DMS 273 (cell line): ENCODE data around the gene TMEM100.
A peak's percentile ranks its signal among the peaks of the same experiment; 100 is the strongest.
"Not testable (repeated sequence)": the region's sequence is repeated elsewhere in the genome, so short reads cannot be mapped to it uniquely, and the experiment has no call there.

Experiments used
- DNase-seq: peaks from one replicate; lab custom pipeline; 2025; ENCODE audit not compliant: unreplicated experiment; lab: John Stamatoyannopoulos, UW

The TMEM100 gene

GRCh38 chr17:55690105-55690508 is 32.6 kb downstream of the TMEM100 start:
- DNase-seq: peak; percentile 34

GRCh38 chr17:55689672-55690071 is 33.0 kb downstream of the TMEM100 start:
- no peak for DNase-seq

- no peak for DNase-seq
Measured at GRCh38 chr17:55688057-55688456, 34.6 kb downstream of the TMEM100 start.

- no peak for DNase-seq
Measured at GRCh38 chr17:55687037-55687436, 35.6 kb downstream of the TMEM100 start.

- no peak for DNase-seq
Measured at GRCh38 chr17:55683550-55684315, 38.9 kb downstream of the TMEM100 start.

GRCh38 chr17:55681342-55681700 is 41.3 kb downstream of the TMEM100 start:
- no peak for DNase-seq

- DNase-seq: no peak
Measured at GRCh38 chr17:55680686-55681341, 41.9 kb downstream of the TMEM100 start.

- no peak for DNase-seq
Measured at GRCh38 chr17:55677446-55677845, 45.2 kb downstream of the TMEM100 start.

- no peak for DNase-seq
Measured at GRCh38 chr17:55676274-55676673, 46.4 kb downstream of the TMEM100 start.

GRCh38 chr17:55673743-55674506 is 48.7 kb downstream of the TMEM100 start:
- peak; percentile 8 for DNase-seq

GRCh38 chr17:55672585-55673501 is 49.8 kb downstream of the TMEM100 start:
- no peak for DNase-seq

GRCh38 chr17:55672010-55672409 is 50.7 kb downstream of the TMEM100 start:
- DNase-seq: not testable (repeated sequence)
